ENCODE measurements around the gene ABCA3.

DNA sequence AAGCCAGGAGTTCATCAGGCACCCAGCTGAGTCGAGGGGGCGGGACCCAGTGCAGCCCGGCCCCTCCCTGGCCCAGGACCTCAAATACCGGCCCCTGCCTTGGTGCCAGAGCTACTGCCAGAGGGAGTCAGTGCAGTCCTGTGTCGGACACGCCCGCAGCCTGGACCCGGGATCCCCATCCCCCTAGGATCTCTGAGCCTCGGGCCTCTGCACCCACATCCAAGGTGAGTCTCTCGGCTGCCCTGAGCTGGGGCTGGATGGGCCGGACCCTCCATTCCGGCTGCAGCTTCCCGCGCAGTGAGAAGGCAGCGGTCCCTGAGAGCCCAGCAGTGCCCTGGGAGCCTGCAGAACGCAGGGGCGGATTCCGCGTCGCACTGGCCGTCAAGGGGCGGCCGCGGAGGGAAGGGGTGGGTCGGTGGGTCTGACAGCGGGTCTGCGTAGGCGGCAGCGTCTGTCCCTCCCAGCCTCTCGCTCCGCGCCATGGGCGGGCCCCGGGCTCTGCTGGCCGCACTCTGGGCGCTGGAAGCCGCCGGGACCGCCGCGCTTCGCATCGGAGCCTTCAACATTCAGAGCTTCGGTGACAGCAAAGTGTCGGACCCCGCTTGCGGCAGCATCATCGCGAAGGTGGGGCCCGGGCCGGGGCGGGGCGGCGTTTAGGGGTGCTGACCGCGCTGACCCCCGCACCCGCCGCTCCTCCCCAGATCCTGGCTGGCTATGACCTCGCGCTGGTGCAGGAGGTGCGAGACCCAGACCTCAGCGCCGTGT, 104.0 kb downstream of the ABCA3 start, which contains the start of gene DNASE1L2:
- TF ChIP-seq POLR2A (IDR thresholded peaks at IDR 0.05): no peak
- TF ChIP-seq, protein P1, sequence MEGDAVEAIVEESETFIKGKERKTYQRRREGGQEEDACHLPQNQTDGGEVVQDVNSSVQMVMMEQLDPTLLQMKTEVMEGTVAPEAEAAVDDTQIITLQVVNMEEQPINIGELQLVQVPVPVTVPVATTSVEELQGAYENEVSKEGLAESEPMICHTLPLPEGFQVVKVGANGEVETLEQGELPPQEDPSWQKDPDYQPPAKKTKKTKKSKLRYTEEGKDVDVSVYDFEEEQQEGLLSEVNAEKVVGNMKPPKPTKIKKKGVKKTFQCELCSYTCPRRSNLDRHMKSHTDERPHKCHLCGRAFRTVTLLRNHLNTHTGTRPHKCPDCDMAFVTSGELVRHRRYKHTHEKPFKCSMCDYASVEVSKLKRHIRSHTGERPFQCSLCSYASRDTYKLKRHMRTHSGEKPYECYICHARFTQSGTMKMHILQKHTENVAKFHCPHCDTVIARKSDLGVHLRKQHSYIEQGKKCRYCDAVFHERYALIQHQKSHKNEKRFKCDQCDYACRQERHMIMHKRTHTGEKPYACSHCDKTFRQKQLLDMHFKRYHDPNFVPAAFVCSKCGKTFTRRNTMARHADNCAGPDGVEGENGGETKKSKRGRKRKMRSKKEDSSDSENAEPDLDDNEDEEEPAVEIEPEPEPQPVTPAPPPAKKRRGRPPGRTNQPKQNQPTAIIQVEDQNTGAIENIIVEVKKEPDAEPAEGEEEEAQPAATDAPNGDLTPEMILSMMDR (IDR thresholded peaks at IDR 0.05): no peak

All from adrenal gland (tissue), 5 donors.